Measurements from ENCODE around the gene ITPR3.

The ITPR3 gene

DNA sequence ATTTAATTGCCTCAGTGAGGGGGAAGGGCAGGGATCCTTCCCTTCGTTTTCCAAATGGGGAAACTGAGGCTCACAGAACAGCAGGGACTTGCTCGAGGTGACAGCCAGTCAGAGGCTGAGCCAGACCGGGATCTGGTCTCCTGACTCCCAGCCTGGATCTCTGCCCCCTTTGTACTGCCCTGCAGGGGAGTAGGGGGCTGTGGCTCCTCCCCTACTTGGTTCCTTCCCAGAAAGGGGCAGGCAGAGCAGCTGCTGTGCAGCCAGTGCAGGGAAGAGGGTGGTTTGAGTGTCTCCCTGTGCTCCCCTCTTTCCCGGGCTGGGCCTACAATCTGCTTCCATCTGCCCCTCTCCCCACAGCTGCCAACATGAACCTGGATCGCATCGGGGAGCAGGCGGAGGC is 52.7 kb downstream of the ITPR3 start:
- no peaks in the 10 kb centered on the region for H3K9me3 ChIP-seq (ENCODE audit: control insufficient read depth in 1 of 2, low read length in 2 of 2)
- H3K27ac ChIP-seq (ENCODE audit: low read length): no peak overlapping the region
- H3K27me3 ChIP-seq (ENCODE audit: low read depth, low read length): no peaks in the 10 kb centered on the region
- H3K36me3 ChIP-seq (ENCODE audit: control insufficient read depth in 1 of 2, insufficient read depth in 2 of 2, low read length in 2 of 2): peaks cover 24 to 35% of the 10 kb centered on the region in 2 donors
- no peak overlapping the region for H3K4me3 ChIP-seq (ENCODE audit: low read depth in 1 of 2, low read length in 2 of 2)
- peaks cover 0 to 8% of the 10 kb centered on the region in 2 donors for H3K4me1 ChIP-seq (ENCODE audit: control insufficient read depth in 1 of 2, insufficient read depth in 2 of 2, low read length in 2 of 2)

- Histone ChIP-seq H3K36me3 (ENCODE audit: control insufficient read depth in 1 of 2, insufficient read depth in 2 of 2, low read length in 2 of 2) (peaks cover 24 to 40% of the 10 kb centered on the region in 2 donors), H3K4me1 (ENCODE audit: control insufficient read depth in 1 of 2, insufficient read depth in 2 of 2, low read length in 2 of 2) (peaks cover 0 to 8% of the 10 kb centered on the region in 2 donors), H3K27me3 (ENCODE audit: low read depth, low read length) (no peaks in the 10 kb centered on the region), H3K27ac (ENCODE audit: low read length) (no peak overlapping the region), H3K9me3 (ENCODE audit: control insufficient read depth in 1 of 2, low read length in 2 of 2) (no peaks in the 10 kb centered on the region), H3K4me3 (ENCODE audit: low read depth in 1 of 2, low read length in 2 of 2) (no peak overlapping the region)
Observed at GRCh38 chr6:33675968-33676367, 54.8 kb downstream of the ITPR3 start.

- no peak overlapping the region for H3K4me3 ChIP-seq (ENCODE audit: low read depth in 1 of 2, low read length in 2 of 2)
- peaks cover 0 to 8% of the 10 kb centered on the region in 2 donors for H3K4me1 ChIP-seq (ENCODE audit: control insufficient read depth in 1 of 2, insufficient read depth in 2 of 2, low read length in 2 of 2)
- H3K27ac ChIP-seq (ENCODE audit: low read length): no peak overlapping the region
- peaks cover 27 to 40% of the 10 kb centered on the region in 2 donors for H3K36me3 ChIP-seq (ENCODE audit: control insufficient read depth in 1 of 2, insufficient read depth in 2 of 2, low read length in 2 of 2)
- H3K27me3 ChIP-seq (ENCODE audit: low read depth, low read length): no peaks in the 10 kb centered on the region
- H3K9me3 ChIP-seq (ENCODE audit: control insufficient read depth in 1 of 2, low read length in 2 of 2): no peaks in the 10 kb centered on the region
Observed at GRCh38 chr6:33676416-33677142, 55.5 kb downstream of the ITPR3 start.

- Histone ChIP-seq H3K4me3 (ENCODE audit: low read depth in 1 of 2, low read length in 2 of 2) (no peak overlapping the region), H3K36me3 (ENCODE audit: control insufficient read depth in 1 of 2, insufficient read depth in 2 of 2, low read length in 2 of 2) (peaks cover 24 to 35% of the 10 kb centered on the region in 2 donors), H3K9me3 (ENCODE audit: control insufficient read depth in 1 of 2, low read length in 2 of 2) (no peaks in the 10 kb centered on the region), H3K4me1 (ENCODE audit: control insufficient read depth in 1 of 2, insufficient read depth in 2 of 2, low read length in 2 of 2) (peaks cover 0 to 8% of the 10 kb centered on the region in 2 donors), H3K27ac (ENCODE audit: low read length) (no peak overlapping the region), H3K27me3 (ENCODE audit: low read depth, low read length) (no peaks in the 10 kb centered on the region)
Observed at GRCh38 chr6:33677143-33677660, 56.1 kb downstream of the ITPR3 start.

DNA sequence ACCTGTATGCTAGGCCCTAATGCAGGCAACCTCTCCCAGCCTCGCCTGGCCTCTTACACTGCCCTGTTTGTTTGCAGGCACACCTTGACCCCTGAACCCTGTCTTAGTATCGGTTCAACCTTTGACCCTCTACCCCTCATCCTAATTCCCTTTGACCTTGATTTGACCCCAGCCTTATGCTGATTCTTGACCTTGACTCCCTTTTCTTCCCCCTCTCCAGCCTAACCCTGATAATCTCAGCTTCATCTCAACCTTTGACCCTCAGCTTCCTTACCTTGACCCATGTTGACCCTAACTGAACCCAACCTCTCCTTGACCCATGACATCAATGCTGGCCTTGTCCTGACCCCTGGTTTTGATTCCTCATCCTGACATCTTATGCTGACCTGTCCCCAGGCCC is 56.6 kb downstream of the ITPR3 start:
- Histone ChIP-seq H3K36me3 (ENCODE audit: control insufficient read depth in 1 of 2, insufficient read depth in 2 of 2, low read length in 2 of 2) (peaks cover 24 to 35% of the 10 kb centered on the region in 2 donors), H3K9me3 (ENCODE audit: control insufficient read depth in 1 of 2, low read length in 2 of 2) (no peaks in the 10 kb centered on the region), H3K27ac (ENCODE audit: low read length) (no peak overlapping the region), H3K27me3 (ENCODE audit: low read depth, low read length) (no peaks in the 10 kb centered on the region), H3K4me1 (ENCODE audit: control insufficient read depth in 1 of 2, insufficient read depth in 2 of 2, low read length in 2 of 2) (peaks cover 0 to 6% of the 10 kb centered on the region in 2 donors), H3K4me3 (ENCODE audit: low read depth in 1 of 2, low read length in 2 of 2) (no peak overlapping the region)

- no peaks in the 10 kb centered on the region for H3K27me3 ChIP-seq (ENCODE audit: low read depth, low read length)
- H3K9me3 ChIP-seq (ENCODE audit: control insufficient read depth in 1 of 2, low read length in 2 of 2): no peaks in the 10 kb centered on the region
- H3K4me3 ChIP-seq (ENCODE audit: low read depth in 1 of 2, low read length in 2 of 2): no peak overlapping the region
- H3K4me1 ChIP-seq (ENCODE audit: control insufficient read depth in 1 of 2, insufficient read depth in 2 of 2, low read length in 2 of 2): no peaks in the 10 kb centered on the region
- H3K36me3 ChIP-seq (ENCODE audit: control insufficient read depth in 1 of 2, insufficient read depth in 2 of 2, low read length in 2 of 2): peaks cover 24 to 32% of the 10 kb centered on the region in 2 donors
- H3K27ac ChIP-seq (ENCODE audit: low read length): no peak overlapping the region
Observed at GRCh38 chr6:33678233-33678931, 57.3 kb downstream of the ITPR3 start.

DNA sequence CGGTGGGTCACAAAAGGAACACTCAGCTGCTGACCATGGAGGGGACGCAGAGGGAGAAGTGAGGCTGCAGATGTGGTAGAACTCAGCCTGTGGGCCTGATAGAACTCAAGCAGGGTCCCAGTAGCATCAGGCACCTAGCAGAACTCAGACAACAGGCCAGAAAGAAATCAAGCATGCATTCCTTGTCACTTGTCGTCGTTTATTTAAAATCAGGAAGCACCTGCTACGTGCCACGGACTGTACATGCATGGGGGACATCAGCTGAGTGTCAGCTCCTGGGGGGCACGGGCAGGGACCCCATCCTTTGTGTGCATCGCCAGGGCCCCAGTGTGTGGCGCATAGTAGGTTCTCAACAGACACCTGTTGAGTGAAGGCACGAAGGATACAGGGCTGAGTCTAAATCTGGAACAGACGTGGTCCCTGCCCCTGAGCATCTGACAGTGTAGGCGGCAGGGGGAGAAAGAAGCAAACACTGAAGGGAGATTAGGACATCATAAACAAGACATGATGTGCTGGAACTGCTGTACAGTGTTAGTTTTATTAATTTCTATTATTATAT is 57.9 kb downstream of the ITPR3 start:
- Histone ChIP-seq H3K27ac (ENCODE audit: low read length) (no peak overlapping the region), H3K9me3 (ENCODE audit: control insufficient read depth in 1 of 2, low read length in 2 of 2) (no peaks in the 10 kb centered on the region), H3K4me3 (ENCODE audit: low read depth in 1 of 2, low read length in 2 of 2) (no peak overlapping the region), H3K36me3 (ENCODE audit: control insufficient read depth in 1 of 2, insufficient read depth in 2 of 2, low read length in 2 of 2) (peaks cover 25 to 27% of the 10 kb centered on the region in 2 donors), H3K4me1 (ENCODE audit: control insufficient read depth in 1 of 2, insufficient read depth in 2 of 2, low read length in 2 of 2) (peaks cover 0 to 3% of the 10 kb centered on the region in 2 donors), H3K27me3 (ENCODE audit: low read depth, low read length) (no peaks in the 10 kb centered on the region)

- no peaks in the 10 kb centered on the region for H3K9me3 ChIP-seq (ENCODE audit: control insufficient read depth in 1 of 2, low read length in 2 of 2)
- H3K27me3 ChIP-seq (ENCODE audit: low read depth, low read length): no peaks in the 10 kb centered on the region
- peaks cover 0 to 6% of the 10 kb centered on the region in 2 donors for H3K4me1 ChIP-seq (ENCODE audit: control insufficient read depth in 1 of 2, insufficient read depth in 2 of 2, low read length in 2 of 2)
- no peak overlapping the region for H3K27ac ChIP-seq (ENCODE audit: low read length)
- peaks cover 24 to 27% of the 10 kb centered on the region in 2 donors for H3K36me3 ChIP-seq (ENCODE audit: control insufficient read depth in 1 of 2, insufficient read depth in 2 of 2, low read length in 2 of 2)
- H3K4me3 ChIP-seq (ENCODE audit: low read depth in 1 of 2, low read length in 2 of 2): no peak overlapping the region
Observed at GRCh38 chr6:33679761-33680160, 58.6 kb downstream of the ITPR3 start.

GRCh38 chr6:33682341-33682740 is 61.2 kb downstream of the ITPR3 start:
- Histone ChIP-seq H3K4me3 (ENCODE audit: low read depth in 1 of 2, low read length in 2 of 2) (no peak overlapping the region), H3K4me1 (ENCODE audit: control insufficient read depth in 1 of 2, insufficient read depth in 2 of 2, low read length in 2 of 2) (peaks cover 0 to 6% of the 10 kb centered on the region in 2 donors), H3K9me3 (ENCODE audit: control insufficient read depth in 1 of 2, low read length in 2 of 2) (no peaks in the 10 kb centered on the region), H3K27me3 (ENCODE audit: low read depth, low read length) (no peaks in the 10 kb centered on the region), H3K27ac (ENCODE audit: low read length) (no peak overlapping the region), H3K36me3 (ENCODE audit: control insufficient read depth in 1 of 2, insufficient read depth in 2 of 2, low read length in 2 of 2) (peaks cover 25 to 51% of the 10 kb centered on the region in 2 donors)

GRCh38 chr6:33683051-33683571 is 62.0 kb downstream of the ITPR3 start:
- no peaks in the 10 kb centered on the region for H3K27me3 ChIP-seq (ENCODE audit: low read depth, low read length)
- H3K9me3 ChIP-seq (ENCODE audit: control insufficient read depth in 1 of 2, low read length in 2 of 2): no peaks in the 10 kb centered on the region
- no peak overlapping the region for H3K4me3 ChIP-seq (ENCODE audit: low read depth in 1 of 2, low read length in 2 of 2)
- H3K36me3 ChIP-seq (ENCODE audit: control insufficient read depth in 1 of 2, insufficient read depth in 2 of 2, low read length in 2 of 2): peaks cover 18 to 51% of the 10 kb centered on the region in 2 donors
- no peak overlapping the region for H3K27ac ChIP-seq (ENCODE audit: low read length)
- H3K4me1 ChIP-seq (ENCODE audit: control insufficient read depth in 1 of 2, insufficient read depth in 2 of 2, low read length in 2 of 2): peaks cover 0 to 6% of the 10 kb centered on the region in 2 donors
